Measurements from ENCODE around the gene ID3. TPM values are rescaled to one million over a fixed set of nuclear protein-coding genes. Genes with fewer than 3 reads are reported as not detected.

Gene ID3
- total RNA-seq, 4 donors from 2014 or later: 121 to 224 (median 167) TPM

GRCh38 chr1:23557471-23558124, 1.7 kb downstream of the ID3 start:
- Histone ChIP-seq H3K36me3 (no peaks in the 10 kb centered on the region), H3K27me3 (no peaks in the 10 kb centered on the region), H3K4me3 (peak overlapping the region; percentile 81 to 92 (median 84)), H3K4me1 (peaks cover 0 to 62% (median 27%) of the 10 kb centered on the region in 4 donors), H3K27ac (peak overlapping the region; percentile 94 to 98 (median 98)), H3K9me3 (no peaks in the 10 kb centered on the region)
- DNase-seq: no peak
- TF ChIP-seq, protein P1, sequence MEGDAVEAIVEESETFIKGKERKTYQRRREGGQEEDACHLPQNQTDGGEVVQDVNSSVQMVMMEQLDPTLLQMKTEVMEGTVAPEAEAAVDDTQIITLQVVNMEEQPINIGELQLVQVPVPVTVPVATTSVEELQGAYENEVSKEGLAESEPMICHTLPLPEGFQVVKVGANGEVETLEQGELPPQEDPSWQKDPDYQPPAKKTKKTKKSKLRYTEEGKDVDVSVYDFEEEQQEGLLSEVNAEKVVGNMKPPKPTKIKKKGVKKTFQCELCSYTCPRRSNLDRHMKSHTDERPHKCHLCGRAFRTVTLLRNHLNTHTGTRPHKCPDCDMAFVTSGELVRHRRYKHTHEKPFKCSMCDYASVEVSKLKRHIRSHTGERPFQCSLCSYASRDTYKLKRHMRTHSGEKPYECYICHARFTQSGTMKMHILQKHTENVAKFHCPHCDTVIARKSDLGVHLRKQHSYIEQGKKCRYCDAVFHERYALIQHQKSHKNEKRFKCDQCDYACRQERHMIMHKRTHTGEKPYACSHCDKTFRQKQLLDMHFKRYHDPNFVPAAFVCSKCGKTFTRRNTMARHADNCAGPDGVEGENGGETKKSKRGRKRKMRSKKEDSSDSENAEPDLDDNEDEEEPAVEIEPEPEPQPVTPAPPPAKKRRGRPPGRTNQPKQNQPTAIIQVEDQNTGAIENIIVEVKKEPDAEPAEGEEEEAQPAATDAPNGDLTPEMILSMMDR (IDR thresholded peaks at IDR 0.05): no peak
- no peak for TF ChIP-seq POLR2A (IDR thresholded peaks at IDR 0.05)

DNA sequence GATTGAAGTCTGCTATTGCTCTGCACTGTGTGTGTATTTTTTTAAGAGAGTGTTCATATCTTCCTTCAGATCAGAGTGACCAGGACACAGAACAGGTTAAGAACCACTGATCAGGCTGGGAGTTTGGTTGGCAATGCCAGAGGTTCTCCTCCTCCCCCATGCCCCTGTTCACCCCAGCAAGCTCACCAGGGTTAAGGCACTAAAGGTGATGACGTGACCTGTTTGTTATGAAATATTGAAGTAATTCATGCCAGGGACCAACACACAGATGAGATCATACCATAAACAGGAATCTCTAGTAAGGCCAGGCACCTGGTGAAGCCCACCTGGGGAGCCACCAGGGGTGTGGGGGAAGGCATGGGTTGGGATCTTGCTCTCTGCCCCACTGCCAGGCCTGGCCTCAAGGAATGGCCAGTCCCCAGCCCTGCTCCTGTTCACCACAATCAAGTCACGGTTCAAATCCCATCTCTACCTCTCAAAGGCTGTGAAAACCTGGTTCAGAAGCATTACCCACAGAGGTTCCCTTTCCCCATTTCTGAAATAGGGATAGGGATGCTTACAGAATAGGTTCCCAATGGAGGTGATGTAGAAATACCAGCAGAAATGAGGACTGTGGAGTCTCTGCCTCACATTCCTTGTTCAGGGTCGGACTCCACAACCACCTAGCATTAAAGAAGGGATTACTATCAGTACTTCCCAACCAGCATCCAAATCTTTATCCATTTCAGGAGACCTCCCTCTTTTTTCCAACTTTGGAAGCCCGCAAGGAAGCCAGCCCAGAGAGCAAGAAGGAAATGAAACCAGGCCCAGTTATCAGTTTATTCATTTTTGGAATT, 2.4 kb downstream of the ID3 start:
- H3K36me3 ChIP-seq: no peaks in the 10 kb centered on the region
- DNase-seq: peak in 1 of 3 donors; percentile 63
- no peaks in the 10 kb centered on the region for H3K9me3 ChIP-seq
- peak overlapping the region; percentile 94 to 98 (median 98) for H3K27ac ChIP-seq
- peaks cover 0 to 55% (median 26%) of the 10 kb centered on the region in 4 donors for H3K4me1 ChIP-seq
- no peaks in the 10 kb centered on the region for H3K27me3 ChIP-seq
- peak; percentile 14 to 58 for TF ChIP-seq POLR2A (IDR thresholded peaks at IDR 0.05)
- TF ChIP-seq, protein P1 (IDR thresholded peaks at IDR 0.05): no peak
- H3K4me3 ChIP-seq: peak overlapping the region; percentile 81 to 92 (median 84)

DNA sequence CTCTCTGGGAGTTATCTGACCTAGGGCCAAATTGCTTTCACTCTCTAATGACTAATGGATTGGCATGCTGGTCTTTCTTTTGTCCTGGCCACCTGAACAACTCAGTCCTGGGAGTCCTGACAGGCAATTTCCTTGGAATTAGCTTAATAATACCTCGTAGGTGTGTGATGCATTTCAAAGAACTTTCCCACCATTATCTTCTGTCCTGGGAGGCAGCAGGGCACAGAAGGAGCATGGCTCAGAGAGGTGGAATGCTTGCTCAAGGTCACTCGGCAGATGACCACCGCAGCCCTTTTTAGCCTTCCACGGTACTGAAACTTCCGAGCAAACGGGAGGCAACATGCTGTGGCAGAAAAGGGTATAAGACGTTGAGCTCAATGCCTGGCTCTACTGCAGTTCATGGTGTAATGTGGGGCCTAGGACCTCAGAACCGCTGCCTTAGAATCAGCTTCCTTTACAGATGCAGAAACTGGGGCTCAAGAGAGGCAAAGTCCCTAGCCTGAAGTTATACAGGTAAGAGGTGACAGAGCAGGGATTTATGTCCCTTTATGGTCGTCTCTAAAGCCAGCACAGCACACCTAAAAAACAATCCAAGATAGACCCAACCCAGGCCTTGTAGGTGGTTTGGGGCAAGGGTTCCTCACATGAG, 3.2 kb downstream of the ID3 start:
- no peaks in the 10 kb centered on the region for H3K9me3 ChIP-seq
- H3K36me3 ChIP-seq: no peaks in the 10 kb centered on the region
- DNase-seq: no peak
- peaks cover 0 to 47% (median 23%) of the 10 kb centered on the region in 4 donors for H3K4me1 ChIP-seq
- no peaks in the 10 kb centered on the region for H3K27me3 ChIP-seq
- peak overlapping the region in 2 of 4 donors; percentile 81 to 86 for H3K4me3 ChIP-seq
- peak overlapping the region; percentile 94 to 98 (median 98) for H3K27ac ChIP-seq
- TF ChIP-seq POLR2A (IDR thresholded peaks at IDR 0.05): no peak
- TF ChIP-seq, protein P1 (IDR thresholded peaks at IDR 0.05): no peak

DNA sequence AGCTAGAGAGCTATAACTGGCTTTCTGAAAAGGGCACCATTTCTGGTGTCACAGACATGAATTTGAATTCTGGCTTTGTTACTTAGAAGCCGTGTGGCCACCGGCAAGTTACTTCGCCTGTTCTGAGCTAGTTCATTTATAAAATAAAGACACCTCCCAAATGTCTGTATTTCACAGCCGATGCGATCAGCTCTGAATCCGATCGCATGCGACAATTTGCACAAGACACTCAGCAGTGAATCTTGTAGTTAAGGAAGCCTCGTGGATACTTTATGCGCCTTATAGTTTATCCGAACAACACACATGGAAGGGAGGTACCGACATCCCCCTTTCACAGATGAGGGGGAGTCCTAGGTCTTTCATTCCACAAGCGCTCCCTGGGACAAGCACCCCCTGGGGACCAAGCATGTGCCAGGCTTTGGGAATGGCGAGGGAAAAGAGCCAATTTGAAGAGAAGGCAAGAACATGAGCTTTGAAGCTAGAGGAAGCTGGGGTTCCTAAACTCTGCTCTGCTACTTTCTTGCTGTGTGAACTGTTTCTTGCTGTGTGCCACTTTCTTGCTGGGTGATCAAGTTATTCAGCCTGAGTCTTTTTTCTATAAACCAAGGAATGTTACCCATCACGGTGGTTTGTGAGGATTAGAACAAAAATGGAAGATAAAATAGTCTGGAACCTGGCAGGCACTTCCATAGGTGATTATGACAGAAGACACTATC, 3.9 kb downstream of the ID3 start:
- Histone ChIP-seq H3K9me3 (no peaks in the 10 kb centered on the region), H3K4me1 (peaks cover 0 to 41% (median 20%) of the 10 kb centered on the region in 4 donors), H3K36me3 (no peaks in the 10 kb centered on the region), H3K27me3 (no peaks in the 10 kb centered on the region), H3K4me3 (peak overlapping the region; percentile 54 to 86 (median 68)), H3K27ac (peak overlapping the region; percentile 94 to 98 (median 98))
- DNase-seq: no peak
- TF ChIP-seq, protein P1 (IDR thresholded peaks at IDR 0.05): no peak
- no peak for TF ChIP-seq POLR2A (IDR thresholded peaks at IDR 0.05)

All from Peyer's patch (tissue), 4 donors.